Activated naive CD8-positive, alpha-beta T cell treated with anti-CD3 and anti-CD28 coated beads, Interleukin-2, amount 50 U/mL, for 24 hours (primary cell): ENCODE measurements around the gene SPATA13.
A peak's percentile ranks its signal among the peaks of the same experiment; 100 is the strongest.

ENCODE experiments used
- ATAC-seq: fragments of 150-1000 bp; cut with Tn5 transposase; one replicate; pipeline ENCODE4 v1.10.0; 2021
- DNase-seq: peaks from one replicate; pipeline ENCODE4 v3.0.0; 2021
- H3K27ac Mint-ChIP-seq: one replicate; pipeline ENCODE4 v1.8.0; 2021; ENCODE audit warnings: mild to moderate bottlenecking, mixed read lengths
- H3K27me3 Mint-ChIP-seq: one replicate; pipeline ENCODE4 v1.8.0; 2021; ENCODE audit warnings: mixed read lengths
- H3K36me3 Mint-ChIP-seq: one replicate; pipeline ENCODE4 v1.8.0; 2021; ENCODE audit warnings: low read depth, mixed read lengths
- H3K4me1 Mint-ChIP-seq: one replicate; pipeline ENCODE4 v1.8.0; 2021; ENCODE audit warnings: mixed read lengths
- H3K4me3 Mint-ChIP-seq: one replicate; pipeline ENCODE4 v1.8.0; 2021; ENCODE audit warnings: mild to moderate bottlenecking, moderate library complexity, mixed read lengths
- H3K9me3 Mint-ChIP-seq: one replicate; pipeline ENCODE4 v1.8.0; 2021; ENCODE audit warnings: mixed read lengths

Gene SPATA13

GRCh38 chr13:24168392-24168750, 7.9 kb downstream of the SPATA13 start:
- H3K9me3 Mint-ChIP-seq: no peaks in the 10 kb centered on the region
- peaks cover 40% of the 10 kb centered on the region for H3K4me1 Mint-ChIP-seq
- H3K36me3 Mint-ChIP-seq: peaks cover 28% of the 10 kb centered on the region
- ATAC-seq (peak; percentile 96), DNase-seq (peak; percentile 17)
- no peak overlapping the region for H3K4me3 Mint-ChIP-seq
- H3K27ac Mint-ChIP-seq: peak overlapping the region; percentile 60
- no peaks in the 10 kb centered on the region for H3K27me3 Mint-ChIP-seq

GRCh38 chr13:24168979-24169378, 8.5 kb downstream of the SPATA13 start:
- Mint-ChIP-seq H3K9me3 (no peaks in the 10 kb centered on the region), H3K27ac (peak overlapping the region; percentile 60), H3K4me3 (no peak overlapping the region), H3K27me3 (no peaks in the 10 kb centered on the region), H3K36me3 (peaks cover 28% of the 10 kb centered on the region), H3K4me1 (peaks cover 41% of the 10 kb centered on the region)
- DNase-seq (no peak), ATAC-seq (no peak)

GRCh38 chr13:24172071-24172470, 11.6 kb downstream of the SPATA13 start:
- DNase-seq (no peak), ATAC-seq (no peak)
- no peaks in the 10 kb centered on the region for H3K9me3 Mint-ChIP-seq
- peaks cover 57% of the 10 kb centered on the region for H3K4me1 Mint-ChIP-seq
- H3K27ac Mint-ChIP-seq: no peak overlapping the region
- no peak overlapping the region for H3K4me3 Mint-ChIP-seq
- no peaks in the 10 kb centered on the region for H3K27me3 Mint-ChIP-seq
- H3K36me3 Mint-ChIP-seq: peaks cover 16% of the 10 kb centered on the region

GRCh38 chr13:24173795-24174194, 13.3 kb downstream of the SPATA13 start:
- Mint-ChIP-seq H3K4me1 (peaks cover 55% of the 10 kb centered on the region), H3K36me3 (peaks cover 11% of the 10 kb centered on the region), H3K9me3 (no peaks in the 10 kb centered on the region), H3K4me3 (peak overlapping the region; percentile 5), H3K27me3 (no peaks in the 10 kb centered on the region), H3K27ac (peak overlapping the region; percentile 71)
- DNase-seq (no peak), ATAC-seq (peak; percentile 16)

- peaks cover 56% of the 10 kb centered on the region for H3K4me1 Mint-ChIP-seq
Measured at GRCh38 chr13:24175847-24176246, 15.3 kb downstream of the SPATA13 start.

GRCh38 chr13:24176351-24177101, 16.0 kb downstream of the SPATA13 start:
- Mint-ChIP-seq H3K27me3 (no peaks in the 10 kb centered on the region), H3K4me1 (peaks cover 56% of the 10 kb centered on the region)
- ATAC-seq: no peak

More at GRCh38 chr13:24175847-24176246, 15.3 kb downstream of the SPATA13 start:
- H3K9me3 Mint-ChIP-seq: no peaks in the 10 kb centered on the region
- H3K27ac Mint-ChIP-seq: no peak overlapping the region
- DNase-seq: no peak
- no peak overlapping the region for H3K4me3 Mint-ChIP-seq
- ATAC-seq: no peak
- H3K27me3 Mint-ChIP-seq: no peaks in the 10 kb centered on the region
- H3K36me3 Mint-ChIP-seq: peaks cover 7% of the 10 kb centered on the region

GRCh38 chr13:24178847-24179485, 18.4 kb downstream of the SPATA13 start:
- Mint-ChIP-seq H3K27me3 (no peaks in the 10 kb centered on the region), H3K9me3 (peaks cover 6% of the 10 kb centered on the region), H3K27ac (peak overlapping the region; percentile 29), H3K4me1 (peaks cover 60% of the 10 kb centered on the region), H3K4me3 (no peak overlapping the region), H3K36me3 (peaks cover 6% of the 10 kb centered on the region)
- no peak for DNase-seq
- peak; percentile 99 for ATAC-seq

More at GRCh38 chr13:24176351-24177101, 16.0 kb downstream of the SPATA13 start:
- peaks cover 6% of the 10 kb centered on the region for H3K36me3 Mint-ChIP-seq
- H3K27ac Mint-ChIP-seq: no peak overlapping the region
- no peaks in the 10 kb centered on the region for H3K9me3 Mint-ChIP-seq
- no peak for DNase-seq
- no peak overlapping the region for H3K4me3 Mint-ChIP-seq

GRCh38 chr13:24179486-24179850, 18.9 kb downstream of the SPATA13 start:
- ATAC-seq (no peak), DNase-seq (no peak)
- H3K4me3 Mint-ChIP-seq: no peak overlapping the region
- H3K9me3 Mint-ChIP-seq: peaks cover 6% of the 10 kb centered on the region
- H3K27me3 Mint-ChIP-seq: no peaks in the 10 kb centered on the region
- H3K4me1 Mint-ChIP-seq: peaks cover 56% of the 10 kb centered on the region
- H3K27ac Mint-ChIP-seq: peak overlapping the region; percentile 29
- H3K36me3 Mint-ChIP-seq: peaks cover 7% of the 10 kb centered on the region

GRCh38 chr13:24180750-24181377, 20.3 kb downstream of the SPATA13 start:
- no peak overlapping the region for H3K4me3 Mint-ChIP-seq
- no peak for ATAC-seq
- peaks cover 47% of the 10 kb centered on the region for H3K4me1 Mint-ChIP-seq
- H3K27ac Mint-ChIP-seq: no peak overlapping the region
- DNase-seq: no peak
- H3K9me3 Mint-ChIP-seq: peaks cover 6% of the 10 kb centered on the region
- H3K36me3 Mint-ChIP-seq: peaks cover 10% of the 10 kb centered on the region
- no peaks in the 10 kb centered on the region for H3K27me3 Mint-ChIP-seq

GRCh38 chr13:24181991-24182702, 21.6 kb downstream of the SPATA13 start:
- H3K36me3 Mint-ChIP-seq: peaks cover 10% of the 10 kb centered on the region
- H3K27ac Mint-ChIP-seq: no peak overlapping the region
- no peaks in the 10 kb centered on the region for H3K27me3 Mint-ChIP-seq
- H3K9me3 Mint-ChIP-seq: peaks cover 6% of the 10 kb centered on the region
- peaks cover 53% of the 10 kb centered on the region for H3K4me1 Mint-ChIP-seq
- ATAC-seq (no peak), DNase-seq (no peak)
- H3K4me3 Mint-ChIP-seq: no peak overlapping the region

- Mint-ChIP-seq H3K9me3 (peaks cover 6% of the 10 kb centered on the region), H3K36me3 (peaks cover 10% of the 10 kb centered on the region), H3K27me3 (no peaks in the 10 kb centered on the region), H3K4me3 (no peak overlapping the region), H3K4me1 (peaks cover 59% of the 10 kb centered on the region), H3K27ac (no peak overlapping the region)
- DNase-seq: no peak
- ATAC-seq: no peak
Measured at GRCh38 chr13:24182703-24183081, 22.2 kb downstream of the SPATA13 start.

GRCh38 chr13:24183741-24184182, 23.2 kb downstream of the SPATA13 start:
- Mint-ChIP-seq H3K27ac (no peak overlapping the region), H3K4me1 (peaks cover 59% of the 10 kb centered on the region), H3K4me3 (no peak overlapping the region), H3K9me3 (peaks cover 6% of the 10 kb centered on the region), H3K27me3 (no peaks in the 10 kb centered on the region), H3K36me3 (peaks cover 12% of the 10 kb centered on the region)
- no peak for DNase-seq
- ATAC-seq: no peak

- no peak for DNase-seq
- H3K27me3 Mint-ChIP-seq: no peaks in the 10 kb centered on the region
- no peak overlapping the region for H3K4me3 Mint-ChIP-seq
- peaks cover 55% of the 10 kb centered on the region for H3K4me1 Mint-ChIP-seq
- ATAC-seq: no peak
- peaks cover 6% of the 10 kb centered on the region for H3K9me3 Mint-ChIP-seq
- peaks cover 12% of the 10 kb centered on the region for H3K36me3 Mint-ChIP-seq
- H3K27ac Mint-ChIP-seq: no peak overlapping the region
Measured at GRCh38 chr13:24184265-24184841, 23.8 kb downstream of the SPATA13 start.

GRCh38 chr13:24184882-24185281, 24.4 kb downstream of the SPATA13 start:
- Mint-ChIP-seq H3K27me3 (no peaks in the 10 kb centered on the region), H3K9me3 (peaks cover 6% of the 10 kb centered on the region), H3K27ac (no peak overlapping the region), H3K36me3 (peaks cover 12% of the 10 kb centered on the region), H3K4me1 (peaks cover 50% of the 10 kb centered on the region), H3K4me3 (no peak overlapping the region)
- DNase-seq (no peak), ATAC-seq (no peak)
